Measurements from ENCODE around the gene DMPK.

The DMPK gene

DNA sequence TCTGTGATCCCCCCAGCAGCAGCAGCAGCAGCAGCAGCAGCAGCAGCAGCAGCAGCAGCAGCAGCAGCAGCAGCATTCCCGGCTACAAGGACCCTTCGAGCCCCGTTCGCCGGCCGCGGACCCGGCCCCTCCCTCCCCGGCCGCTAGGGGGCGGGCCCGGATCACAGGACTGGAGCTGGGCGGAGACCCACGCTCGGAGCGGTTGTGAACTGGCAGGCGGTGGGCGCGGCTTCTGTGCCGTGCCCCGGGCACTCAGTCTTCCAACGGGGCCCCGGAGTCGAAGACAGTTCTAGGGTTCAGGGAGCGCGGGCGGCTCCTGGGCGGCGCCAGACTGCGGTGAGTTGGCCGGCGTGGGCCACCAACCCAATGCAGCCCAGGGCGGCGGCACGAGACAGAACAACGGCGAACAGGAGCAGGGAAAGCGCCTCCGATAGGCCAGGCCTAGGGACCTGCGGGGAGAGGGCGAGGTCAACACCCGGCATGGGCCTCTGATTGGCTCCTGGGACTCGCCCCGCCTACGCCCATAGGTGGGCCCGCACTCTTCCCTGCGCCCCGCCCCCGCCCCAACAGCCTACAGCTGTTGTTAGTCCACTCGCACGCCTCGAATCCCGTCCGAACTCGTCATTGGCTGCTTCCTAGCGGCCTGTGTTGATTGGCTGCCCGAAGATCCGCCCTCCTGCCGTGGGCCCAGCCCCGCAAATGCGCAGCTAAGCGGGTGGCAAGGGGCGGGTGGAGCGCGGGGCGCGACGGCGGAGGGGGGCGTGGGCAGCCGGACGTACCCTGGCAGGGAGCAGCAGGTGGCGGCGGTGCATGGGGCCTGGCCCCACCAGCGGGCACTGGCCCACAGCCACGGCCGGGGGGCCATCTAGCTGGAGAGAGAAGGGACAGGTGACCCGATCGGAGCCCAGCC lies 11.8 kb downstream of the DMPK start:
- DNase-seq: peak; percentile 51 to 96 (median 88)

DNA sequence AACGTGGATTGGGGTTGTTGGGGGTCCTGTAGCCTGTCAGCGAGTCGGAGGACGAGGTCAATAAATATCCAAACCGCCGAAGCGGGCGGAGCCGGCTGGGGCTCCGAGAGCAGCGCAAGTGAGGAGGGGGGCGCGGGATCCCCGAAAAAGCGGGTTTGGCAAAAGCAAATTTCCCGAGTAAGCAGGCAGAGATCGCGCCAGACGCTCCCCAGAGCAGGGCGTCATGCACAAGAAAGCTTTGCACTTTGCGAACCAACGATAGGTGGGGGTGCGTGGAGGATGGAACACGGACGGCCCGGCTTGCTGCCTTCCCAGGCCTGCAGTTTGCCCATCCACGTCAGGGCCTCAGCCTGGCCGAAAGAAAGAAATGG lies 12.5 kb downstream of the DMPK start:
- DNase-seq: peak in 37 of 56 donors; percentile 40 to 83 (median 73)

DNA sequence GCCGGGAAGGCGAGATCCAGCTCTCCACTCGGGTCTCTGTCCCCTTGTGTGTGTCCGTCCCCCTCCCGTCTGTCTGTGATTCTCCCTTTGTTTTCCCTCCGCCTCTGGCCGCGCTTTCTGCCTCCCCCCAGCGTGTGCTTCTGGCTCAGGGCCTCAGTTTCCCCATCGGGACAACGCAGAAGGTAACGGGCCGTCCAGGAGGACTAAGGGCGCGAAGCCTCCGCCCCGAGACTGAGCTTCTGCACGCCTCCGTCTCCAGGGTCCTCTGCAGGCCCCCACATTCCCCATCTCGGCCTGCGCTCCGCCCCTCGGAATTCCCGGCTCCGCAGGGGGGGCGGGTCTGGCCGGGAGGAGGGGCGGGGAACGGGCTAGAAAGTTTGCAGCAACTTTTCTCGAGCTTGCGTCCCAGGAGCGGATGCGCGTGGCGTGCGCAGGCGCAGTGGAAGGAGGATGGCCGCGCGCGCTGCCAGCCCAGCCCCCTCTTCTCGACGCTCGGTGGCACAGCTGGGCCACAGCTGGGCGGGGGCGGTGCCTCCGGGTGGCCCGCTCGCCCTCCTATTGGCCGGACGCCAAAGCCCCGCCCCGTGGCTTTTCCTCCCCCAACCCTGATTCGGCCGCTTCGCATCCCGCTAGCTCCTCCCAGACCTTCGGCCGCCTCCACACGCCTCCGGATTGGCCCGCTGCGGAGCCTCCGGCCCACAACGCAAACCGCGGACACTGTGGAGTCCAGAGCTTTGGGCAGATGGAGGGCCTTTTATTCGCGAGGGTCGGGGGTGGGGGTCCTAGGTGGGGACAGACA lies 13.1 kb downstream of the DMPK start, which contains the start of gene SIX5:
Gene SIX5, minus strand, starts transcription at position 269 of the 799 bp plus-strand sequence. CDS start 408 bp downstream, outside the sequence.
- peak; percentile 47 to 98 (median 92) for DNase-seq

DNA sequence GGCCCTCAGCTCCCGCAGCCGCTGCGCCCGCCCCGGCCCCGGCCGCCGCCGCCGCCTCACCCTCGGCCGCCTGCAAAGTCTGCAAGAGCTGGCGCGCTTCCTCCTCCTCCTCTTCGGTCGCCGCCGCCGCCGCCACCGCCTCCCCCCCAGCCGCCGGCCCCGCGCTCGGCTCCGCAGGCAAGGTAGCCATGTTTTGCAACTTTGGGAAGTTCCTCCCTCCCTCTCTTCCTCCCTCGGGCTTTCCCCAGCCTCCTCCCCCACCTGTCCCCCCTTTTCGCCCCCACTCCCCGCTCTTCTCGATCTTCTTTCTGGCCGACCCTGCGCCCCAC lies 13.7 kb downstream of the DMPK start:
- peak in 1 of 56 donors; percentile 32 for DNase-seq

DNA sequence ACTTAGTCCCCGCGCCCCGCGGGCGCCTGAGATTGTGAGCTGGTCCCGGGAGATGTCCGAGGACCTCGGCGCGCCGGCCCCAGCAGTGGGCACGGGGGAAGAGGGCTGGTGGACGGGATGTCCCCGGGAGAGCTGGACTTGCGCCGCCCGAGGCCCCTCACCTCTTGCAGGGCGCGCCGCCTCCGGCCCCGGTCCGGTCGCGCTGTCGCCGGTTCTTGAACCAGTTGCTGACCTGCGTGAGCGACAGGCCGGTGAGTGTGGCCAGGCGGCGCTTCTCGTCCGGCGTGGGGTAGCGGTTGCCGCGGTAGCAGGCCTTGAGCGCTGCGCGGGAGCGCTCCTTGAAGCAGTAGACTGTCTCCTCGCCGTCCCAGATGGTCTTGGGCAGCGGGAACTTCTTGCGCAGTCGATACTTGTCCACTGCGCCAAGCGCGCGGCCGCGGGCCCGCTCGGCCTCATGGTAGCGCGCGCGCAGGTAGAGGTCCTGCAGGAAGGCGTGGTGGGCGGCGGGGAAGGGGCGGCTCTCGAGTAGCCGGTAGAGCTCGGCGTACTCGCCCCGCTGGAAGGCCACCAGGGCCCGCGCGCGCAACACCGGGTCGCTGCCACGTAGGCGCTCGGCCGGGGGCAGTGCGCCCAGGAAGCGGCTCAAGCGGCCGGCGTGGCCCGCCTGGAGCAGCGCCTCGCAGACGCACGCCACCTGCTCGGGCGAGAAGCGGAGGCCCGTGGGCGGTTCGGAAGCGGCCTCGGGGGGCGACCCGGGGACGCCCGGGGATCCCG lies 14.2 kb downstream of the DMPK start:
- DNase-seq: peak in 13 of 56 donors; percentile 8 to 52 (median 22)

DNA sequence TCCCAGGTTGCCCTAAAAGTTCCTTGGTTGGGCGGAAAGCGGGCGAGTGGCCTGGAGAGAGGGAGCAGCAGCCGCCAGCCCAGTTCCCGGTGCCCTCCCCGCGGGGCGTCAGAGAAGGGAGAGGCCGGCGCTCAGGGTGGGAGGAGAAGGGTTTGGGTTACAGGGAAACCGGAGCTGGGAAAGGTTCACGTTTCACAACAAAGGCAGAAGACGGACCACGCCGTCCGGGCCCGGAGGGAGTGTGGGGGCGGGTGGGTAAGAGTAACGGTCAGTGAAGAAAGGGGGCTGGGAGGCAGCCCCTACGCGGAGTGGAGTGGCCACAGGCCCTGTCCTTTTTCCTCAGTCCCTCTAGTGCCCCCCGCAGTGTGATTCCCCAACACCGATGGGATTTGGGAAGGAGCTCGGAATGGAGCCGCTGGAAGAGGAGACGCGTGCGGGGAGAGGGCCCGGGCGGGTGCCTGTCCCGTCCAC lies 14.8 kb downstream of the DMPK start:
- DNase-seq: peak in 3 of 56 donors; percentile 20 to 45 (median 25)

DNA sequence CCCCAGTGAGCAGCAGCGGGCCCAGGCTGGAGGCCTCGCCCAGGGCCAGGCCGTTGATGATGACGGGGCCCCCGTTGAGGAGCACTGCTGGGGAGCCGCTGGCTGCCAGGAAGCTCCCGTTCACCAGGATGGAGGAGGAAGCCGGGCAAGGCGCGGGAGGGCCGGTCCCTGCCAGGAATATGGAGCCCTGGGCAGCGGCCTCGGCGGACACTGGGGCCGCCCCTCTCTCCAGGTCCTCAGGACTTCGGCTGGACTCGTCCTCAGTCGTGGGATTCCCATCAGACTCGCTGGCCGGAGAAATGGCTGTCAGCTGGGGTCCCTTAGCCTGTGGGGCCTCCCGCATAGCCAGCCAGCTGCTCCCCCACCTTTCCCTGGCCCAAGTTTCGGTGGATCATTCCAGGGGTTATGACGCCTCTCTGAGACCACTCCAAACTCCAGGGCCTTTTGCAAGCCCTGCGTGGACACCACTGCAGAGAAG lies 15.4 kb downstream of the DMPK start:
- no peak for DNase-seq

DNA sequence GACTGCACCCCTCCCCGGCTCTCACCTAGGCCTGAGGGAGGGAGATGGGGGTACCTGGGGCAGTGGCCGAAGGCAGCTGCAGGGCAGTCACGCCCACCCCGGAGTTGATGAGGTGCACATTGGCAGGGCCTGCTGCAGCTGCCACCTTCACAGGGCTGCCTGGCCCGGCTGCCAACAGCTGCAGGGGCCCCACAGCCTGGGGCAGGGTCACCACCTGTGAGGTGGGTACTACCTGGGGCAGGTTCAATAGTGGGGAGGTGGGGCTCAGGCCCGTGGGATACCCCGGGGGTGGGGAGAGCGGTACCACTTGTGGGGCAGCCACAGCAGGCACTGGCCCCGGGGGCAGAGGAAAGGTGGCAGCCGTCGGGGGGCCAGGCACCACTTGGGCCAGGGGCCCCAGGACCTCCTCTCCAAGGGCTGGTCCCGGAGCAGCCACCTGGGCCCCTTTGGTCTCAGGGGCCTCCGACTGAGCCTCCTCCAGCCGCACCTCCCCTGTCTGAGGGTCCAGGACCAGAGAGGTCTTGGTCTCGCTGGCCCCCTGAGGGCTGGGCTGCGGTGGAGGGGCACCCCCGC lies 15.9 kb downstream of the DMPK start:
- DNase-seq: no peak

DNA sequence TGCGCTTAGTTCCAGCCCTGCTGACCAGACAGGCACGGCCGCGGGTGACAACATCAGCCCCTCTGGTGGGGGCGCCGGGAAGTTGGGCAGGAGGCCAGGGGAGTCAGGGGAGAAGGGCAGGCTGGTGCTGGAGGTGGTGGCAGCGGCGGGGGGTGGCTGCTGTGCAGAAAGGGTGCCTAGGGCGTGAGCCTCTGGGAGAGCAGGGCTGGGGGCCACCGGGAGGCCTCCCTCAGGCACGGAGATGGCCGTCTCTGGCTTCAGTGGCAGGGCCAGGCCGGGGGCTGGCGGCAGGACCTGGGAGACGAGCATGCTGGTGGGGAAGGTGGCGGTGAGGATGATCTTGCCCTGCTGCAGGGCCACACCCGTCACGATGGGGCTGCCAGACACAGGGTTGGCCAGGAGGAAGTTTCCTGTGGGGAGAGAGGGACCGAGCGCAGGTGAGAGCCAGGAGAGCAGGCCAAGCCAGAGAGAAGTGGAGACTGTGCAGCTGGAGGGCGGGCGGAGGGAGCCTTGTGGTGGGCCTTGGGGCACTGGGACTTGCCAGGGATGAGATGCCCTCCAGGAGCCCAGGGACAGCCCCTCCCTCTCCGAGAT lies 16.5 kb downstream of the DMPK start:
- DNase-seq: no peak

DNA sequence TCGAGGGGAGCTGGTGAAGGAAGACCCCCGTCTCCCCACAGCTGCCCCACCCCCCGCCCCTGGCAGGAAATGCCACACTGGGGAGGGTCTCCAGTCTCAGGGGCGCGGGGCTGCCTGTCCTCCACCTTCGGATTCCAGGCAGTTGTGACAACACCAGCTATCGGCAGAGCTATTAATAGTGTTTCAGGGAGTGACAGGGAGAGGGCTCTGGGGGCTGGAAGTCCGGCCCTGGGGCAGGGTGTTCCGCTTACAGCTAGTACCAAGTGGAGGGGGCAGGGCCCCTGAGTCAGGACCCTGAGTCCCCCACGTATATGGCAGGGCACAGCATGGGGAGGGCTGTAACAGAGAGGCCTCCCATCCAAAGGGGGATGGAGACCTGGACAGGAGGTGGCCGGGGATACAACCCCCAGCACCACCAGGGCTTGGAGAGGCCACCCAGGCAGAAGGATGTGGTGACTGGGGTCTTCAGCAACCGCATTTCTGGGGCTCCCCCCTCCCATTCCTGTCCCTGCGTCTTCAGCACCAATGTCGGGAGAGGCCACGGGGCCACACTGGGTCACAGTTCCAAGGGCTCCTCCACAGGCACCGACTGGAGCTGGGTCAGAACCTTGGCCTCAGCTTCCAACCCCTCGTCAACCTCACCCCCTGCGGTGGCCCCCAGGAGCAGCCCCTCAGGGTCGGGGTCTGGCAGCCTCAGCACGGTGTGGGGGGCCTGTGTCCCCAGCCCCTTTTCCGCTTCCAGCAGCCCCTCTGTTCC lies 17.2 kb downstream of the DMPK start:
- DNase-seq: no peak

DNA sequence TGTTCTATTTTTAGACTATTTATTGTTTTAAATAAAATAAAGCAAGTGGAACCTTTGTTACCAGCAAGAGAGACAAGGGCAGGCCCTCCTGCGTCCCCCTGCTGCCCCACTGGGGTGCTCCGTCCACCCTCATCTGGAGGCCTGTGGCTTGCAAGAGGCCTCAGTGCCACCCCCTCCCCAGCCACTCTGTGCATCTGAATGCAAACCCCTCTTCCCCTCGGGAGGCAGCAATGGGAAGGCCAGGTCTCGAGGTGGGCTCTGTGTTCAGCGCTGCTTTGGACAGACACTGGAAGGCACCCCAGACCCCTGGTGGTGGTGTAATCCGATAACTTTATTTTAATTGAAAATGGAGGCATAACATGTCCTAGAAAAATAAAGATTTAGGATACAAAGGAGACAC lies 17.8 kb downstream of the DMPK start:
- DNase-seq: no peak

DNA sequence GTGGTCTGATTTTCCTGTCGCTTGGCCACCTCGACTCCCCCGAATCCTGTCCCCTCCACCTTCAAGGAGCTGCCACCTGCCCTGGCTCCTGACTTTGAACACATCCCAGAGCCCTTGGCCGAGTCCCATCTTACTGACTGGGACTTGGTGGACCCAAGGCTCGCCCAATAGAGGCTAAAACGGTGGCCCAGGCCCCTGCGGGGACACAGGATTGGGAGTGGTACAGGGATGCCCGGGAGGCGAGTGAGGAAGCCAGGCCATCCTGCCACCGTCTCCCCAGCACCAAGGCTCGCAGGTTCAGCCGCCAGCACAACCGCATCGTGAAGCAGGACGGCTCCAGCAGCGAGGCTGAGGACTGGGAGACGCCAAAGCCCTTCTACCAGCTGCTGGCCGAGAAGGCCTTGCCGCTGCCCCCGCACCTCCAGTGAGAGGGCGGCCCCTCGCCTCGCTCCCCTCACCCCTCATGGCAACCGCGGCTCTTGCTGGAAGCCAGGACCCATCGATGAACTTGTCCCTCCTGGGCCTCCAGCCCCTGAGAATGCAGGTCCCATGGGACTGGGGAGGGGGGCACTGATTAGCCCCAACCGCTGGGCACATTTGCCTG lies 18.5 kb downstream of the DMPK start:
- no peak for DNase-seq

DNA sequence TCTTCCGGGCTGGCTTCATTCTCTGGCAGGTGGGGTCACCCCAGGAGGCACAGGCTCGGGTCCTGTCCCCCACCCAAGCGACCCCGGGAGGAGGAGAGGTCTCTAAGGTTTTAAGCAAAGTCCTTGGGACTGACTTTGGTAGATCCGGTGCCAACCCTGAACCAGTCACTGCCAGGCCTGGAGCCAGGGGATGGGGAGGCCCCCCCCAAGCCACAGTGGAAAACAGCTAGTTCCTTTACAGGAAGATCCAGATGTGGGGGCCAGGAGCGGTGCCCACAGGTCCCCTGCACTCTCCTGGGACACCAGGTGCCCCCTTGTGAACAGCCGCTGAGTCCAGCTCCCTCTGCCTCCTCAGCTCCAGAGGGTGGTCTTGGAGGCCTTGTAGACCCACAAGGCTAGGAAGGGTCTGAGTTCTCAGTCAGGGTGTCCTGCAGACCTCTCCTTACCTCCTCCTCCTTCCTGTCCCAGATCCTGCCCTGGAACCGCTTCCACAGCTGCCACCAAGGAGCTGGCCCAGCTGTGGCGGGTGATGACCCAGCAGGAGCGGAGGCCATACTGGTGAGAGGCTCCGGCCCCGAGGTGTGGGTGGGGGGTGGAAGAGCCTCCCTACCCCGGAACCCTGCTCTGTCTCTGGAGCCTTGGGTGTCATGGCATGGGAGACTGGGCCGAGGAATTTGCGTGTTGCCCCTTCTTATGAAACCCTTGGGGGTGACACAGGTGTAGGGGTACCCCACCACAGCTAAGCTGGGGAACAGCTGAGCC lies 19.2 kb downstream of the DMPK start:
- DNase-seq: no peak

DNA sequence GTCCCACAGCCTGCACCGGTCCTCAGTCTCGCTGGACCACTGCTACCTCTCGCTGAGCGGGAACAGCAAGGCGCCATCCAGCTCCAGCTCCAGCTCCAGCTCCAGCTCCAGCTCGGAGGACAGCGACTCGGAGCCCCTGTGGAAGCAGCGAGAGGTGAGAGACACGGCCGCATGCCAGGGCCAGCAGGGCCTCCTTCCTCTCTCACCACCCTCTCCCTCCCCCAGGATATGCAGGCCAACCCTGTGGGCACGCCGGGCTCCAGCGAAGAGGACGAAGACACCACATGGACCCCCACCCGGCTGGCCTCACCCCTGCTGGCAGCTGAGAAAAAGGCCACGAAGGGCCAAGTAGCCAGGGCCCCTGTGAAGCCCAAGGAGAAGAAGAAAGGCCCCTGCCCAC lies 20.6 kb downstream of the DMPK start:
- no peak for DNase-seq

DNA sequence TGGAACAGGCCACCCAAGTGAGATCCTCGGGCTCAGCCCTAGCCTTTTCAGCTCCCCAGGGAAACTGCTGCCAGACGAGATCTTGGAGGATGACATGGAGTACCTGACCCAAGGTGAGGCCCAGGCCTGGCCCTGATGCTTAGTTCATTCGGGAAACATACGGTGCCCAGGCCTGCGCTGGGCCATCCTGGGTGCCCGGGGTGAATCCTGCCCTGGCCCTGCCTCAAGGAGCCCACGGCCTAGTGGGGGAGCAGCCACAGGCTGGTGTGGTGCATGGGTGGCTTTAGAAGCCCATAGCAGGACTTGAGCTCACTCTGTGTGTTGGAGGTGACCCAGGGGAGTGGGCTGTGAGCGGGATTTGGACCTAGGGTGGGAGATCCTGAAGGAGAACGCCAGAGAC lies 23.4 kb downstream of the DMPK start:
- DNase-seq: no peak

DNA sequence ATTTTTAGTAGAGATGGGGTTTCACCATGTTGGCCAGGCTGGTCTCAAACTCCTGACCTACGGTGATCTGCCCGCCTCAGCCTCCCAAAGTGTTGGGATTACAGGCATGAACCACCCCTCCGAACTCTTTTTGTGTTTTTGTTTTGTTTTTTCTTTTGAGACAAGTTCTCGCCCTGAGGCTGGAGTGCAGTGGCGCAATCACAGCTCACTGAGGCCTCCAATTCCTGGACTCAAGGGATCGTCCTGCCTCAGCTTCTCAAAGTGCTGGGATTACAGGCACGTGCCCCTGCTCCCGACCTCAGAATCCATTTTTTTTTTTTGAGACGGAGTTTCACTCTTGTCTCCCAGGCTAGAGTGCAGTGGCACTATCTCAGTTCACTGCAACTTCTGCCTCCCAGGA lies 24.6 kb downstream of the DMPK start:
- no peak for DNase-seq

DNA sequence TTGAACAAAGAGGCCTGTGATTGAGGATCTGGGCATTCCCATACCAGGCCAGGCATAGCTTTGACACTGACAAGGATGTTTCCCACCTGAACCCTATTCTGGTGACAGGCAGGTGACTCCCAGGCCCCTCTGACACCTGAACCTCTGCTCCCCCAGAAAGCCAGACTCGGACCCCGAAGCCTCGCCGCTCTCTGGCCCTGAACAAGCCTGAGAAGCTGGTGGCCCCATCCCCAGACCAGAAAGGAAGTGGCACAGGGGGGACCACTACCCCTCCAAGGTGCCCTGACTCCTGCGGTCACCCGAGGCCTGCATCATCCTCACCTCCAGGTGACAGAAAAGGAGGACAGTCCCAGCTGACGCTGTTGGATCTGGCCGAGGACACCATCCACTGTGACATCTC lies 28.0 kb downstream of the DMPK start:
- DNase-seq: no peak

DNA sequence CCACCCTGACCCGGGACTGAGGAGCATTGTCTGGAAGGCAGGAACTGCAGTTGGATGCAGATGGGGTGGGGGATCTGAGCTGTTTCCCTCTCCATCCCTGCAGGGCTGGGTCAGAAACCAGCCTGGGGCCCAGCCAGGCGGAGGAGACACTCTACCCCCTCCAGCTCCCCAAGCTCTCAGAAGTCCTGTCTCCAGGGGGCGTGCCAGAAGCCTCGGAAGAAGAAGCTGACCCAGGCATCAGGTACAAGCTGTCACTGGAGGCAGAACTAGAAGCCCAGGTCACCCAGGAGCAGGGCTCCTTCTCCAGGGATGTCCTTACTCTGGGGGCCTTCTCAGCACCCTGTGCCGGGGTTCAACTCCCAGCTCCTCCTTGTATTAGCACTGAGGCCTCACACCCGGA lies 28.7 kb downstream of the DMPK start:
- DNase-seq: no peak

DNA sequence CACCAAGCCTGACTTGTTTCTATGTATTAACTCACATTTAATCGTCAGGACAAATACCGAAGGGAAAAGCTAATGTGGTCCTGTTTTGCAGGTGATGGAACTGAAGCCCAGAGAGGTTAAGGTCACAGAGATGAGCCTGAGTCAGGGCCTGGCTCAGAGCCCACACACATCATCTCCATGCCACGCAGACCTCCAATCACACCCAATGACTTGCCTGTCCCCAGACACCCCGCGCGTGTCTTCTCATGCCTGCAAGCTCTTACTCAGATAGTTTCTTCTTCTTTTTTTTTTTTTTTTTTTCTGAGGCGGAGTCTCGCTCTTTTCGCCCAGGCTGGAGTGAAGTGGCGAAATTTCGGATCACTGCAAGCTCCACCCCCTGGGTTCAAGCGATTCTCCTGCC lies 29.7 kb downstream of the DMPK start:
- DNase-seq: no peak
